HG02763 (cell line): ENCODE measurements around the gene MYL10.

Source experiments
- ATAC-seq: cut with Tn5 transposase; IDR thresholded peaks from one replicate; pipeline ENCODE4 v1.9.1; 2021; ENCODE audit warnings: mild to moderate bottlenecking, moderate library complexity; ENCODE audit not compliant: unreplicated experiment

The MYL10 gene

GRCh38 chr7:101578552-101578951 lies 50.5 kb downstream of the MYL10 start:
- ATAC-seq: no peak

- ATAC-seq: no peak
Observed at GRCh38 chr7:101576998-101577397, 52.1 kb downstream of the MYL10 start.

- no peak for ATAC-seq
Observed at GRCh38 chr7:101575721-101576120, 53.4 kb downstream of the MYL10 start.

GRCh38 chr7:101575168-101575567 lies 53.9 kb downstream of the MYL10 start:
- ATAC-seq: no peak

- ATAC-seq: no peak
Observed at GRCh38 chr7:101572156-101572555, 56.9 kb downstream of the MYL10 start.

GRCh38 chr7:101567230-101567629 lies 61.9 kb downstream of the MYL10 start:
- ATAC-seq: no peak

- no peak for ATAC-seq
Observed at GRCh38 chr7:101565601-101566209, 63.4 kb downstream of the MYL10 start.

- ATAC-seq: no peak
Observed at GRCh38 chr7:101564778-101565211, 64.3 kb downstream of the MYL10 start.

GRCh38 chr7:101563943-101564777 lies 64.9 kb downstream of the MYL10 start:
- no peak for ATAC-seq
